GM19372 (cell line): ENCODE data around the gene FAM83C.
"Not testable (repeated sequence)": the region's sequence is repeated elsewhere in the genome, so short reads cannot be mapped to it uniquely, and the experiment has no call there.

Experiments used
- ATAC-seq: cut with Tn5 transposase; IDR thresholded peaks from one replicate; pipeline ENCODE4 v1.9.1; 2021; ENCODE audit warnings: mild to moderate bottlenecking, low read depth, moderate library complexity; ENCODE audit not compliant: unreplicated experiment

FAM83C gene

DNA sequence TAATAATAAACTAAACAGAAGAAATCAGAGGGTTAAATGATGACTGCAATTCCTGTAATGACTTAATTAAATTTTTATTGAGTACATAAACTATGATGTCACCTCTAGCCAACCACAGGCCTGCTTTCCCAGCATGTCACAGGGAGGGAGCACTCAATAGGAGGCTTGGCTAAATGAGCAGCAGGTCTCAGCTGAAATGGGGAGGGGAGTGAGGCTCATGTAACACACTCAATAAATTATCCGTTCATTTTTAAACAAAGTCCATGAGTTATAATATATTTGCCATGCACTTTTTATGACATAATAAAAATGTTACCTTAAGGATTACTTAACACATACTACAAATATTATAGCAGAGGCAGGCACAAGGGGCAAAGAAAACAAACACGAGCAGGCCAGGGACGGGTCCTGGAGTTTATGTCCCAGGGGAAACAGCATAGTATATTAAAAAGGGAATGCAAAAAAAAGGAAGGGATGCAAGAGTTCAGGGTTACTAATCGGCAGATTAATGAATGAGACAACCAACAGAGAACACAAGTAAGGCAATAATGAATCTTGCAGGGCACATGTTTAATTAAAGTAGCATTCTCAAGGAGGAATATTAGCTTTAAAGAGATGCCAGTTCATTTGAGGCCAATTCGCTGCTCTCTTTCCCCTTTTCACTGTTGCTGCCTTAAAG, 27.1 kb upstream of the FAM83C start:
- ATAC-seq: no peak

DNA sequence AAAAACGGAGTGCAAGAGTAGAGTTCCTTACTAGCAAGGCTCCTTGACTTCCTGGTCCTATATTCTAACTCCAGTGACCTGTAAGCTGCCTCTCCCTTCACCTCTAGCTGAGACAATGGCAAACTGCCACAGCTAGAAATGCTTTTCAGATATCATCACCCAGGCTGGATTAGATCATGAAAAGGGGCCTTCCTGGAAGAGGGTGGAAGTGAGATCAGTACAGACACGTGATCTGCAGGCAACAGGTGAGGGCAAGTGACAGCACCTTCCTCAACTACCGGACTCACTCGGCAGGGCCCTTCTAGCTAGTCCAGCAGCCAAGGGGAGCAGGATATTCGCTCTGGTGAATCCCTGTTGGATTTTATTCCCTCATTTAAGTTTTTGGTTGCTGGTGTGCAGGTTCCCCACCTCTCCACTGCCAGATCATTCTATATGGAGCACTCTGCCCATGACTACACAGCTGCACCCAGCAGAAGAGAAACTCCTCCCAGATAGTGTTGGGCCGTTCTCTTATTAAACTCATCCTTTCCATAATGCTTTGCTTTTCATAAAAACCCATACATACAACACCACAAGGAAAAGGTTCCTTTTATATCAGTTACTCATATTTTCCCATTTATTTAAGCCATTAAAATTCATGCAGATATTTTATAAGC, 26.4 kb upstream of the FAM83C start:
- no peak for ATAC-seq

DNA sequence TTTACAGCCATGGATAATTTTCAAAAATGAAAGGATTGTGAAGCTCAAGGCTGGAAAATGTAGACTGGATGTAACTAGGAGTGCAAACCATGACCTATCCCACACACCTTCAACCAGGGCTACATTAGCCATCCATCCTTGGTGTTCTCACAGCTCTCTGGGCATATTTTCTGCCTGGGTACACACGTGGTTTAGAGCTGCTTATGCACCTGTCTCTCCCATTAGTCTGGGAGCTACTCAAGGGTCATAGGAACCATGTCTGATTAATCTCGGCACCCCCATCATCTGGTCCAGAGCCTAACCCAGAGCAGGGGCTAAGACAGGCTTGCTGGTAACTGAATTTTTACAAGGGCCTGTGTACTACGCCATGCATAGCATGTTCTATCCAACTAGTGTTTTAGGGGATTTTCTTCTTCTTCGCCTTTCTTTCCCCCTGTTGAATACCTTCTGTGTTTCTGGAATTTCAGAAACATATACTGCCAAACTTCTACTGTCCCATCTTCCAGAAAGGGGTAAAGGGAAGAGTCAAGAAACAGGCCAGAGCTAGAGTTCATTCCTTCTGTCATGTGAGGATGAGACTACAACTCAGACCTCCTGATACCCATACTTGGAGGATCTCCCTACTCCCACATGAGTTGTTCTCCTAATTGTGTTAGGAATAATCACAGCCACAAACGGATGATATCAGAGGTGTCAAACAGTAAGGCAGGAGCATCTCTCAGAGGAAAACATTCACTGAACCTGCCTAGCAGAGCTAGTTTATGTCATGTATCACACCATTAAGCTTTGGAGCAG, 25.4 kb upstream of the FAM83C start:
- no peak for ATAC-seq

DNA sequence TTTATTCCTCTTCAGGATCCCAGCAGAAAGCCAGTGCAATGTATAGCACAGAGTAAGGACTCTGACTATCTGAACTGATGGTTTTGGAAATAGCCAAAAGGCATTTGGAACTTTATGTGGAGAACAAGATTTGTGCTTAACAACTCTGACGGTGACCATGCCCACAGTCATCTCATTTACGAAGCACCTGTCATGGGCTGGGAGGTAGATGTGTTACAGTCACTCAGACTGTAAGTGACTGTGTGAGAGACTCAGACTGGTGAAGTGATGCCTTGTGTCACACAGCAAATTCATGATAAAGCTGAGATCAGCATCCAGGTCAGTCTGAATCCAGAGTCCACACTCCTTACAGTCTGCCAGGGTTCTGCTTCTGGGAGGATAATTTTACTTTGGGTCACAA, 23.9 kb upstream of the FAM83C start:
- no peak for ATAC-seq

DNA sequence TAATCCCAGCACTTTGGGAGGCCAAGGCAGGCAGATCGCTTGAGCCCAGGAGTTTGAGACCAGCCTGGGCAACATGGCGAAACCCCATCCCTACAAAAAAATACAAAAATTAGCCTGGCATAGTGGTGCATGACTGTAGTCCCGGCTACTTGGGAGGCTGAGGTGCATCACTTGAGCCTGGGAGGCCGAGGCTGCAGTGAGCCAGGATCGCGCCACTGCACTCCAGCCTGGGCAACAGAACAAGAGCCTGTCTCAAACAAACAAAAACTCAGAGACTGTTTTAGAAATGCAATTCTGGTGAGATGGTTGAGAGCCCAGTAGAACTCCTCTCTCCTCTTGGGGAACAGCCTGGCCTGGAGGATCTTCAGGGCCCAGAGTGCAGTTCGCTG, 23.4 kb upstream of the FAM83C start:
- ATAC-seq: not testable (repeated sequence)

DNA sequence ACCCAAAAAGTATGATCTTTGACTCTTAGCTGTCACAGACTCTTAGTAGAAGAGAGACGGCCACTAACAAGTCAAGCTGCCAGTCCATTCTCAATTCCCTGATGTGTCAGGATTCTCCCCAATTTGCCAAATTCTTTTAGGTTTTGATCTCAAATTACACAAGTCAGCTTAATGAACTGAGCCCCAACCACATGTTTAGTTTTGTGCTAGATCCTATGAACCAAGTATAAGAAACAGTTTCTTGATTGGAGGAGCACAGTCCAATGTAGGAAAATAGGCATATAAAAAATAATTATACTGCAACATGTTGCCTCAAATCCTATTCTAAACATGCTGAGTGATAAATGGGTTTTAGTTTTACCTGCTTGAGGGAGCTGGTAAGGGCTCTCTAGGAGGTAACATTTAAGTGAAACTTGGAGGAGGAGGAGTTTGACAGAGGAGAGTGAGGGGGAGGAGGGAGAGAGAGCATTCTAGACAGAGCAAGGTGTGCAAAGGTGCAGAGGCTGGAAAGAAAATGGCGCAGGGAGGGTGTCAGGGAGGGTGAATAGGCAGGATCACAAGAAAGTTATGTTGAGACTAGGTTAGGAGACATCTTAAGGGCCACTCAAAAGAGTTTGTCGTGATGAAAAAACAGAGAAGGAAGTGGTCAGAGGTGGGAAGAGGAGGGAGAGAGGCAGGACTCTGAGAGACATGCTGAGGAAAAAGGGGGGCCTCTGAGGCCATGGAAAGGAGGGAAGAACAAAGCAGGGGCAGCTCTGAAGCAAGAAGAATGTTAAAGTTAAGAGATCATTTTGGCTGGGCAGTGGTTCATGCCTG, 22.8 kb upstream of the FAM83C start:
- ATAC-seq: no peak

DNA sequence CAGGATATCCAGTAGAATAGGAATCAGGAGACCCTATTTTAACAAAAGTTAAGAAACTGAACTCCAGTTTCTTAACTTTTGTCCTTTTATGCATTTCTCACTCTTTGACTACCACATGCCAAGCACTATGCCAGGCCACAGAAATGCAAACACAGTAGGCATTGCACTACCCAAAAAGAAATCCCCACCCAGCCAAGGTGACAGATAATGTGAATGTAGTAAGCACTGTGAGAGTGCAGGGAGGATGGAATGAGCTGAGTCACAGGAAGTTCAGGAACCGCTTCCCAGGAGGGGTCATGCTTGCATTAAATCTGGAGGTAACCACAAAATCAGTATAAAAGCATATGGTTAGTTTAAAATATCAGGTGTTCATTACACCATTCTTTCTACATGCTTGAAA, 20.1 kb upstream of the FAM83C start:
- no peak for ATAC-seq

DNA sequence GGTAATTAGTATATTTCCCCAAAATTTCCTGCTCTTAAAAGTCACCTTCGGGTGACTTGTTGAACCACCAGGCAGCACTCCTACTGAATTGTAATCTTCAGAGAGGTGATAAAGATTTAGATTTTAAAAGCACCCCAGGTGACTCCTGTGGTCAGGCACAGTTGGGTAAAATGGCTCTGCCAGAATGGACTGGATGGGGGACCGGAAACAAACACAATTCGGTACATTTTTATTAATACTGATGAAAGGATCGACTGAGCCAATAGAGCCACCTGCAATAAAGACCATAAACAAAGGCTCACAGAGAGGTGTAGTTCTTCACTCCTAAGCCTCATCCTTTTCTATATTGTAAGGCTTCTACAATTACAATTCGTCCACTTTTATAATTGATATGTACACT, 19.6 kb upstream of the FAM83C start:
- ATAC-seq: no peak

DNA sequence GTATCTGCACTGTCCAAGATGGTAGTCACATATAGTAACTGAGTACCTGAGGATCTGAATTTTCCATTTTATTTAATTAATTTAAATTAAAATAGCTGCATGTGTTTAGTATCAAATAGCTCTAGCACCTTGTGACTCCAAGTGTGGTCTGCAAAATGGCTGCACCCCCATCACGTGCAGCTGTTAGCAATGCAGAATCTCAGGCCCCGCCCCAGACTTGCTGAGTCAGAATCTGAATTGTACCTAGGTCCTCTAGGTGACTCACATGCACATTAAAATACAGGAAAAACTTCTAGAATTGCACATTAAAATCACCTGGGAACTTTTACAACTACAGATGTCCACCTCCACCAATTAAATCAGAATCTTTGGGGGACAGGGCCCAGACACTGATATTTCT, 19.2 kb upstream of the FAM83C start:
- ATAC-seq: no peak

DNA sequence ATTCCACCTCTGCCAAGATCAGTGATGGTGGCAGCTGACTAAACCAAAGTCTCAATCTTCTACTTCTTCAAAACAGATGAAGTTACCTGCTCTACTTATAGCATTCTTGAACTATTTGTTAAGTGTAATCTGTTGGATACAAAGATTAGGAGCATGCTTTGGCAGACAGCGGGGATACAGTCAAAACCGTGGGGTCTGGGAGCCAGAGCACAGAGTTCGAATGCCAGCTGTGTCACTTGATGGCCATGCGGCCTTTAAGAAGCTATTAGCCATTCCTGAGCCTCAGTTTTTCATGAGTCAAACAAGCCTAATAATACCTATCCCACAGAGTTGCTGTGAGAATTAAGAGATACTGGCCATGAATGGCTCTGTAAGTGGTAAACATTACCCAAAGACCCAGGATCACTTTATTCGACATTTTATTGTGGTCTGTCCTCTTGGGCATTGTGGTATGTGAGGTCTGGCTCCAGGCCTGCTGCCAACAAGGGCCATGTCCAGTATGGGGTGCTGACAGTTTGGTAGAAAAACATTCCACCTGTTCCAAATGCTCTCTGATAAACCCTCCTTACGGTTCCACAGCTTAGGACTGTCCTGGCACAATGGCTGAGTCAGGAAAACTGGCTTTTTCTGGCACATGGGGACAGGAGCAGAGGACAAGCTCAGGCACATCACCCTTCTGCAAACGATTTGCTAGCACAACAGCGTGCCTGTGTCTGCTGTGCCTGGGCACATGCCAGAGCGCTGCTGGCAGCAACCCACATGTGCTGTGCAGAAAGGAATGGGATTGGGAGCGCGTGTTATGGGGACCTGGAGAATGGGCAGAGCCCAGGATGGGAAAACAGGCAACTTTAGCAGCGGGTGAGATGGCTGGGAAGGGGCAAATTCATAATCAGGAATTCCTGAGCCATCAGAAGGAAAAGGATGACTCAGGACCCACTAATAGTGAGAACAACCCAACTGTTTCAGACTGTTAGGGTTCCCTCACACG, 15.7 kb upstream of the FAM83C start:
- no peak for ATAC-seq

DNA sequence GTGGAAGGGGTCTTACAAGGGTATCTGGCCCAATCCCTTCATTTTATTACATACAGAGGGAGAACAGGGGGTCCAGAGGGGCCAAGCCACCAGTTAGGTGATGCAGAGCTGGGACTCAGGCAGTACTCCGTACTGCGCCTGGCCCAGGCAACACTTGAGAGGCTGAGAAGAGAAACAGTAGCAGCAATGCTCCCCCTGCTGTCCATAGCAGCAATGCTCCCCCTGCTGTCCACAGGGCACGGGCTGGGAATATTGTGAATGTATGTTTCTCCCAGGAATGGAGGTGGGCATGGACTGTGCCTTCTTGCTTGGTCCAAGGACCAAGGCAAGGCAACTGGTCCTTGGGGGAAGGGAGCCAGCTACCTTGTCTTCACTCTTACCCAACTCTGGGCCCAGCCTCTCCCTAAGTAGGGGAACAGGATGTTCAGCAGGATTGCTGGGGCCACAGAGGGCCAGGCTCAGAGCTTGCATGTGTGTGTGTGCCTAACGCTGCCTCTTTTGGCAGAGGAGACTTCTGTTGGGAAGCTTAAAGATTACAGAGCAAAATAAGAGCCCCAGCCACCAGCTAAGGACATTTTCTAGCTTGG, 14.8 kb upstream of the FAM83C start:
- no peak for ATAC-seq

DNA sequence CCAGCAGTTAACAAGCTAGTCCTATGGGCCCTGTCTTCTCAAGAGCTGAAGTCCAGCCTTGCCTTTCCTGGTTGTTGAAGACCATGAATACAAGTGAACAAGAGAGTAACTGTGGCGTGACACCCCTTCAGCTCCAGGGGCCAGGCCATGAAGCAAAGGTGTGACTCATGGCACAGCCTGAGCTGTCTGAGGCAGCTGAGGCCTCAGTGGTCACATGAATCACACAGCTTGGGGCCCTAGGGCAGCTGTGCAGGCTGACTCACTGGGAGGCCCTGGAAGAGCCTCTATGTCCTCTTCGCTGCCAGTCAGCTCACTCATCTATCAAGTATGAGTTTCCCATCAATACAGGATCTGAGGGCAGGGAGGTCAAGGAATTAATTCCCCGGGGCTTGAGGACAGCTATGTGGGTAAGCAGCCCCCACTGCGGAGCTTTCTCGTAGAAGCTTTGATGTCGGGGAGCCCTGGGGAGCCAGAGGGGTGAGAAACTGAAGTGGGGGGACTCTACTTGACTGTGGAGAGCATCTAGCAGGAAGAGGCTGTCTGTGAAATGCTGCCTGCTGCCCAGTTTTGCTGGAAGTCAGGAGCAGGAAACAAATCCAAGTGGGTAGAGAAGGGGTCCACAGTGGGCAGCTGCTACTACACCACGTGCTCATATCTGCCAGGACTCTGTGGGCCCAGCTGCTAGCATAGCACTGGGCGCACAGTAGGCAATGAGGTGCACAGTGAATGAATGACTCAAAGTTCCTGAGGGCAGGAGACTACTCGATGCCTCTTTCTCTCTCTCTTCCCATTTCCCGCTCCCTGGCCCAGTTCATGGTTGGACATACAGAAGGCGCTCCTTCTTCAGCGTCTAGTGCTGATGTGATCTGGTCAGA, 13.7 kb upstream of the FAM83C start:
- ATAC-seq: no peak

DNA sequence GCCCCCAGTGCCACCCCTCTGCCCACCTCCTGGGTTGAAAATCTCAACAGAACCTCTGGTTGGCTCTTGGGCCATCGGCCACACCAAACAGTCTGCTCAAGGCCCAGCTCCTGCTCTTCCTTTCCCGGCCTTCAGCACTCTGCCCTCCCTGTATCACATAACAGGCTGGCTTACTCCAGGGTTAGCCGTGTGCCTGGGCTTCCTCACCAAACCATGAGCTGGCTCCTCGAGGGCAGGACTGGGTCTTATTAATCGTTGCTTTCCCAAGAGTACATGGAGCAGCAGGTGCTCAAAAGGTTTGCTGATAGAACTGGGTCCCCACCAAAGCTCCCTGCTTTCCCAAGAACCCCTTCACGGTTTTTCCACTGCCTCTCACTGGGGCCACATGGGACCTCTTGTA, 12.7 kb upstream of the FAM83C start:
- no peak for ATAC-seq

DNA sequence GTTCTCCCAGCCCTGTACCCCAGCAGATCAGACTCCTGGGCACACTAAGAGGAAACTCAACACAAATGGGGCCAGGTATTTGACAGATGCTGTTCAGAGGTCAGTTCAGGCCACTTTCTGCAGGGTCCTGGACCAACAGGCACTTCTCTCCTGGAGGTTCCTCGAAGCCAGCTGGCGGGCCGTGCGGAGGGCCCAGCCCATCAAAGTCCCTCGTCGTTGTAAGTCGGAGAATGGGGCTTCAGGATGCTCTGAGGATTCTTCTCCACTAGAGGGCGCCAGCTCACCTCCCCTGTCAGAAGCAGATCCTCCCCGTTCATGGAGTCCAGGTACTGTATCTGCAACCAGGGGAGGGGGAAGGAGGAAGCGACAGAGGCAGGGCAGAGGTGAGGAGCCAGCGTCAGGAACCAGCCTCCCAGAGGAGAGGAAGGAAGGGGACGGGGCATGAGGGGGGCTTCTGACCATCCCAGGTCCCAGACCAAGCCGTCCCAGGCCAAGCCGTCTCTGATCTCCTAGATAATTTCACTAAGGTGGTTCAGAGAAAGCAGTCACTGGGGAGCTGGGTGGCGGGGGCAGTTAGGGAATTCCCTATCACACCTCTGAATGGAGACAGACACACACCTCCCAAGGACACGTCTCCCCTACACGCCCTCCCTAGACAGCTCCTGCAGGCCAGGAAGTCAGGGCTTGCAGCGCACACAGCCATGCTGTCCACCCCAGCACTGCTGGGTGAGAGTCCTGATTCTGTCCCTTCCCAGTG, 11.7 kb upstream of the FAM83C start:
- no peak for ATAC-seq

DNA sequence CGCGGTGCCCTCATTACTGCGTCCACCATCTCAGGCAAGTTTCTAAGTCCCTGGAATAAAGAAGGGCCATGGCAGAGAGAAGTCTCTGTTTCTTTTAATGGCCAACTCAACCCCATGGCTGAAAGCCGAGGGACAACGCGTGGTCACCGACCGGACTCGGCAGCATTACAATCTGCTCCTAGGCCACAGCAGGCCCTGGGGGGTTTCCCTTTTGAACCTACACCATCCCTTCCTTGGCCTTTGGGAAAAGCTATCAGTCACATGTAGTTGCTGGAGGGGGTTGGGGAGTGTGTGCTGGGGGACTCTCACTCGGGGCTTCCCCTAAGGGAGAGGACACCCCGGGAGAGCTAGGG, 11.1 kb upstream of the FAM83C start:
- no peak for ATAC-seq

DNA sequence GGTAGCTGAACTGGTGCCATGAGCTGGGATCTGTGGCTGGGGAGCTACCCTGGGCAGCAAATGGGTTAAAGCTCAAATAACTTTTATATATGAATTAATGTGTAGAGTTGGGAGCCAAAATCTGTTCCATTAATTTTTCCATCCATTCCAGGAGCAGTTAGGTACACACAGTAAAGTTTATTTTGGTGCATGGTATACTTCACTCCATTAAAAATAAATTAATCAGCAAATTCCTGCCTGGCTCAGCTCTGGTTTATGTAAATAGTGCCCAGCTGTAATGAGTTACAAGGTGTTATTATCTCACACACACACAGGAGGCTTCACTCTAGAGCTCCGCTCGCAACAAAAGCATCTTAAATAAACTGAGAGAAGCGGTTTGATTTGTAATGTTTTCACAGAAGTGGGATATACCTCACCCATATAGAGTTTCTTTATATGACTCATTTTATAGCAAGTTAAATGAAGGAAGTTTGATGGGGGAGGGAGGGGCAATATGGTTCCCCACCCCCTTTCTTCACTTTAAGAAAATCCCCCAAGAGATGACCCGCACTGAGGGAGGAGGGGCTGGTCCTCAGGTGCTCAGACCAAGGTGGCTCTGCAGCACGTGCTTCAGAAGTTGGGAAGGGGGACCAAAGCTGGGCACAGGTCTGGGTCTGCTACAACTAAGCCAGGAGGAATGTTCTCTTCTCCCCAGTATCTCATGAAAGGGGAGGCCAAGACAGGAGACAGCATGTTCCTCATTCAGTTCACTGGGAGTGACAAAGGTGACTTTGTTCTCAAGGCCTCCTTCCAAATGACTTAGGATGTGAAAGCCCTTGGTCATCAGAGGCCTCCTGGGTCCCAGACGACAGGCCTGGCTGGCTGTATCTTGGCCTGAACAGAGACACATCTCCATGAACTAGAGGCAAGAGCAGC, 10.5 kb upstream of the FAM83C start:
- no peak for ATAC-seq

DNA sequence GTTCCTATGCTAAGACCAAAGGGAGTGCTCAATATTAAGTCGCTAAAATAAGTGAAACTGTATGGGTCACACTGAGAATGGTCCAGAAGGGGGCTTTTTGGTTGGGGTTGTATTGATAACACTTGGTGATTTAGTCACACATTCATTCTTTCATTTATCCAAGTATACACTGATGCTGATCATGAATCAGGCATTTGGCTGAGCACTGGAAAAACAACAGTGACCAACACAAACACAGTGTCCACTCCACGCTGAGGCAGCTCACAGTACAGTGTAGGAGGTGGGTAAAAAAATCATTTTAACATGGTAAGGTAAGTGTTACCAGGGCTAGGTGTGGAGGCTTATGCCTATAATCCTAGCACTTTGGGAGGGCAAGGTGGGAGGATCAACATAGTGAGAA, 9.2 kb upstream of the FAM83C start:
- no peak for ATAC-seq
